ENCODE measurements around the gene CREB5.

DNA sequence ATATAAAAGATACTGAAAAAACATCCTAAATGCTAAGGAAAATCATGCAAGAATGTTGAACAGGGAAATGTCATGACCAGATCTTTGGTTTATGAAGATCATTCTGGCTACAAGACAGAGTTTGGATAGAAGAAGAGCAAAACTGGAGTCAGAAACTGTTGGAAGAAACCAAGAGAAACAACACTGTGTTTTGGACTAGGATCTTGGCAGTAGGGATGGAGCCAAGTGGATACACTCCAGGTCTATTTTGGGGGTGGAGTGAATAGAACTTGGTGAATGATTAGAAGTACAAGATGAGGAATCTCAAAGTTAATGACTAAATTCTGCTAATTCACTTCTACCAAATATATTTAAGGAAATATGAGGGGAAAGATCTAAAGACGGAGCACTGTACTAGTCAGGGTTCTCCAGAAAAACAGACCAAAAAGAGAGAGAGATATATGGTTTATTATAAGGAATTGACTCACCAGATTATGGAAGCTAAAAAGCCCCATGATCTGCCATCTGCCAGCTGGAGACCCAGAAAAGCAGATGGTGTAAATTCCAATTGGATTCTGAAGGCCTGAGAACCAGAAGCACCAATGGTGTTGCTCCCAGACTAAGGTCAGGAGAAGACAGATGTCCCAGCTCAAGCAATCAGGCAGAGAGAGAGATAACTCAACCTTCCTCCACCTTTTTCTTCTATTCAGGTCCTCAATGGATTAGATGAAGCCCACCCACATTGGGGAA is 290.9 kb downstream of the CREB5 start:
- TF ChIP-seq ZFP3 (CRISPR knock-in tag; IDR thresholded peaks at IDR 0.05) (no peak), ZFP30 (CRISPR knock-in tag; IDR thresholded peaks at IDR 0.05) (no peak), TSHZ2 (CRISPR knock-in tag; IDR thresholded peaks at IDR 0.05) (no peak), PATZ1 (CRISPR knock-in tag; IDR thresholded peaks at IDR 0.05; ENCODE audit: borderline replicate concordance) (no peak), CSRNP3 (CRISPR knock-in tag; IDR thresholded peaks at IDR 0.05) (no peak)

All from SK-N-SH treated with all-trans-retinoic acid at 6 μM for 48 hours (cell line).